PFSK-1 (cell line): Measurements from ENCODE around the gene POLR3F.

Experiments used
- POLR2AphosphoS5 ChIP-seq: IDR thresholded peaks from 2 replicates; pipeline ENCODE4 v1.6.1; 2012; ENCODE audit warnings: low read depth, mild to moderate bottlenecking, control low read depth, low read length, moderate library complexity
- TF ChIP-seq, protein P1 (sequence below), 2 experiments: IDR thresholded peaks; 2 replicates each; pipeline versions ENCODE4 v1.6.1 to v1.8.0; 2011 to 2012; ENCODE audit warnings: low read depth in 2 of 2, low read length in 2 of 2, control low read depth in 1 of 2, inconsistent platforms in 1 of 2, mild to moderate bottlenecking in 1 of 2, moderate library complexity in 1 of 2; ENCODE audit not compliant: insufficient read depth in 1 of 2

GRCh38 chr20:18436847-18437246 lies 30.3 kb upstream of the POLR3F start:
- no peak for TF ChIP-seq POLR2AphosphoS5
- TF ChIP-seq, protein P1, sequence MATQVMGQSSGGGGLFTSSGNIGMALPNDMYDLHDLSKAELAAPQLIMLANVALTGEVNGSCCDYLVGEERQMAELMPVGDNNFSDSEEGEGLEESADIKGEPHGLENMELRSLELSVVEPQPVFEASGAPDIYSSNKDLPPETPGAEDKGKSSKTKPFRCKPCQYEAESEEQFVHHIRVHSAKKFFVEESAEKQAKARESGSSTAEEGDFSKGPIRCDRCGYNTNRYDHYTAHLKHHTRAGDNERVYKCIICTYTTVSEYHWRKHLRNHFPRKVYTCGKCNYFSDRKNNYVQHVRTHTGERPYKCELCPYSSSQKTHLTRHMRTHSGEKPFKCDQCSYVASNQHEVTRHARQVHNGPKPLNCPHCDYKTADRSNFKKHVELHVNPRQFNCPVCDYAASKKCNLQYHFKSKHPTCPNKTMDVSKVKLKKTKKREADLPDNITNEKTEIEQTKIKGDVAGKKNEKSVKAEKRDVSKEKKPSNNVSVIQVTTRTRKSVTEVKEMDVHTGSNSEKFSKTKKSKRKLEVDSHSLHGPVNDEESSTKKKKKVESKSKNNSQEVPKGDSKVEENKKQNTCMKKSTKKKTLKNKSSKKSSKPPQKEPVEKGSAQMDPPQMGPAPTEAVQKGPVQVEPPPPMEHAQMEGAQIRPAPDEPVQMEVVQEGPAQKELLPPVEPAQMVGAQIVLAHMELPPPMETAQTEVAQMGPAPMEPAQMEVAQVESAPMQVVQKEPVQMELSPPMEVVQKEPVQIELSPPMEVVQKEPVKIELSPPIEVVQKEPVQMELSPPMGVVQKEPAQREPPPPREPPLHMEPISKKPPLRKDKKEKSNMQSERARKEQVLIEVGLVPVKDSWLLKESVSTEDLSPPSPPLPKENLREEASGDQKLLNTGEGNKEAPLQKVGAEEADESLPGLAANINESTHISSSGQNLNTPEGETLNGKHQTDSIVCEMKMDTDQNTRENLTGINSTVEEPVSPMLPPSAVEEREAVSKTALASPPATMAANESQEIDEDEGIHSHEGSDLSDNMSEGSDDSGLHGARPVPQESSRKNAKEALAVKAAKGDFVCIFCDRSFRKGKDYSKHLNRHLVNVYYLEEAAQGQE (IDR thresholded peaks at IDR 0.05; ENCODE audit: insufficient read depth in 1 of 2, low read depth in 2 of 2, low read length in 2 of 2) = no peak
